Adipocyte (in vitro differentiated cells): ENCODE data around the gene MYBPC3.
"Not testable (repeated sequence)": the region's sequence is repeated elsewhere in the genome, so short reads cannot be mapped to it uniquely, and the experiment has no call there.

Experiments used
- DNase-seq: peaks from one replicate; pipeline ENCODE4 v3.0.0-alpha.2; 2015; ENCODE audit warnings: low read depth
- H3K27me3 ChIP-seq: replicated peaks from 2 replicates; pipeline ENCODE4 v1.7.0; 2013; ENCODE audit warnings: mild to moderate bottlenecking, low read length, moderate library complexity; ENCODE audit not compliant: control insufficient read depth, insufficient read depth
- H3K36me3 ChIP-seq: 2 replicates; pipeline ENCODE4 v1.7.0; 2013; ENCODE audit warnings: low read length, mild to moderate bottlenecking, moderate library complexity; ENCODE audit not compliant: control insufficient read depth, insufficient read depth, severe bottlenecking
- H3K4me1 ChIP-seq: 2 replicates; pipeline ENCODE4 v1.7.0; 2013; ENCODE audit warnings: mild to moderate bottlenecking, low read length, moderate library complexity; ENCODE audit not compliant: control insufficient read depth, insufficient read depth
- H3K4me3 ChIP-seq: 2 replicates; pipeline ENCODE4 v1.7.0; 2013; ENCODE audit warnings: mild to moderate bottlenecking, low read length, moderate library complexity
- H3K9ac ChIP-seq: 2 replicates; pipeline ENCODE4 v1.7.0; 2013; ENCODE audit warnings: mild to moderate bottlenecking, low read length, moderate library complexity
- H3K9me3 ChIP-seq: 2 replicates; pipeline ENCODE4 v1.7.0; 2013; ENCODE audit warnings: mild to moderate bottlenecking, low read length, moderate library complexity; ENCODE audit not compliant: control insufficient read depth

MYBPC3 gene

DNA sequence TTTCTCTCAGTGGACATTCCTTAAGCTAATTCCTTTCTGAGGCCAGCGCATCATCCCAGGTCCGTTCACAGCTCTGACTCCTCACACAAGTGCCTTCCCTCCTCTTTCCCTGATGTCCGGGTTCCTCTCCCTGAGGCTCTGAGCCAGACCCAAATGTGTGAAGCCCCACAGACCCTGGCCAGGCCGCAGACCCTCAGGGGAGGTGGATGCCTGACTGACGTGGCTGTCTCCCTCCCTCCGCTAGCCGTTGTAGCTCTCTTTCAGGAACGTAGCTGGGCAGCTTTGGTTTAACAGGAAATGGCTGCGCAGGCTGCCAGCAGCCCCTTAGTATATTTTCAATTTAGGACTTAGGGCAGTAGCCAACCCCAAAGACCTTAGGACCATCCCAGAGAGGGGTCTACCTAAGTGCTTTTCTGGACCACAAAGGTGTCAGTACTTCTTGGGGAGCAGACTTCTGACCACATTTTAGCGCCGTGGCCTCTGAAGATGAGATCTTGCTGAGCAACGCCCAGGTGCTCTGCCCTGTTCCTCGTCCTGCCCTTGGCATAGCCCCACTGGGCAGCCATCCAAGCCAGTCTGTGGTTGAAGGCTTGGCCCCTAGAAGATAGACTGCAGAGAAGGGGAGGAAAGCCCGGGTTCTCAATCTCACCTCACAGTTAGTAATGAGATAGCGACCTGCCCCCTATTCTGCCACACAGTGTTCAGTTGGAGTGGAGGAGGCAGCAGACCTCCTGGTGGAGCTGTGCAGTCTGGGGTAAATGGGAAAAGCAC is 27.0 kb downstream of the MYBPC3 start:
- no peaks in the 10 kb centered on the region for H3K4me1 ChIP-seq
- H3K36me3 ChIP-seq: peaks cover 19% of the 10 kb centered on the region
- H3K9ac ChIP-seq: no peak overlapping the region
- no peak overlapping the region for H3K4me3 ChIP-seq
- DNase-seq: no peak
- H3K9me3 ChIP-seq: no peaks in the 10 kb centered on the region
- no peaks in the 10 kb centered on the region for H3K27me3 ChIP-seq

DNA sequence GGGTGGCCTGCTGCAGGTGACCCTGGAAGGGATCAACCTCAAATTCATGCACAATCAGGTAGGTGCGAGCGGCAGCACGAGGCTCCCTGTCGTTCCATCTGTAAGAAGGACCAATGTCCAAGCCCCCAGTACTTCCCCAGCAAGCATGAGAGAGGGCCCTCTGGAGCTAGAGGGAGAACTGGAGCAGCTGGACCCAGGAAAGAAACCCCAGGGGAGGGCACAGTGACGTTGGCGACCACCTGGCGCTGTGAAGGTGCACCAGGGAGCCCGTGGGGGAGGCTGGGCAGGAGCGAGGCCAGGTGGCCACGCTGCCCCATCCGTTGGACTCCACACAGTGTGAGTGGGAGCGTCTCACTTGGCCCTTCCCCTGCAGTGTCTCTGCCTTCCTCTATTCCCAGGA is 28.0 kb downstream of the MYBPC3 start:
- Histone ChIP-seq H3K9ac (no peak overlapping the region), H3K4me3 (no peak overlapping the region), H3K36me3 (peaks cover 19% of the 10 kb centered on the region), H3K9me3 (no peaks in the 10 kb centered on the region), H3K4me1 (no peaks in the 10 kb centered on the region), H3K27me3 (no peaks in the 10 kb centered on the region)
- no peak for DNase-seq

DNA sequence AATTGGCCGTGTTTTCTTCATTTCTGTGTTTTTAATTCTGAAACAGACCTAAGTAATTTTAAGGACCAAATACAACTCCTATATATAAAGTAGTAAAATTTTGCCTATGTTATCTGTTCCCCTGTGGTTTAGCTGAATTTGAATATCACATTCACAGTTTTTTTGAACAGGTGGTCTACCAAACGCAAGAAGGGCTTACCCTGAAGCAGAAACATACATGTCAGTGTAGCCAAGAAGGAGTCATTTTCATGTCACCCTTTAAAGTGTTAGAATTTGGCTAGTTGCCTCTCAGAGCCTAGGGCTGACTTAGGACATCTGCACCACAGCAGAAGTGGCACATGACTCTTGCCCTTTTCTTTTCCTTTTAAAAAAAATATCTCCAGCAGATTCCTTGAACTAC is 34.3 kb downstream of the MYBPC3 start:
- no peaks in the 10 kb centered on the region for H3K27me3 ChIP-seq
- H3K9me3 ChIP-seq: no peaks in the 10 kb centered on the region
- no peak overlapping the region for H3K9ac ChIP-seq
- DNase-seq: no peak
- H3K36me3 ChIP-seq: peaks cover 65% of the 10 kb centered on the region
- H3K4me3 ChIP-seq: no peak overlapping the region
- H3K4me1 ChIP-seq: peaks cover 3% of the 10 kb centered on the region

DNA sequence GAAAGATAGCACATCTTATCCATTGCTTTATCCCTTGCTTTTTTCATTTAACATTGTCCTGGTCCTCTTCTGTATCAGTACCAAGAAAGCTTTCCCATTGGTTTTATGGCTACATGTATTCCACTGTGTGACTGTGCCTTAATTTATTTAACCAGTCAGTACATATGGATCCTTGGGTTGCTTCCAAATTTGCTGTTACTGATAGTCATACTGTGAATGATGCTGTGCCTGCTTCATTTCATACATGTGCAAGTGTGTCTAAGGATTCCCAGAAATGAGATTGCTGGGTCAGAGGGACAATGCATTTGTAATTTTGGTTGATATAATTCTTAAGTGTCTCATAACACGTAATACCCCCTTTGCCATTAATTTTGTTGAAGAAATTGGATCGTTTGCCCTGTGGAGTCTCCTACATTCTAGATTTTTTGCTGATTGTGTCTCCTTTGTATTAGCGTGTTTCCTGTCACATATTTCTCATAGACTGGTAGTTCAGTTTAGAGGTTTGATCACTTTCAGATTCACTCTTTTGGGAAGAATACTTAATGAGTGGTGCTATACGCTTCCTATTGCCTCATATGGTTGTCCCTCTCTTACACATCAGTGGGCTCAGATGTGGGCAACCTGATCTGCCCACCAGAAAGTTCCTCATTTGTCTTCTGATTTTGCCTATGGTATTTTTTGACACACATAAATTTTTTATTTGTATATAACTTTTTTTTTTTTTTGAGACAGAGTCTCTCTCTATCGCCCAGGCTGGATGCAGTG is 35.3 kb downstream of the MYBPC3 start:
- no peaks in the 10 kb centered on the region for H3K9me3 ChIP-seq
- no peaks in the 10 kb centered on the region for H3K27me3 ChIP-seq
- H3K4me3 ChIP-seq: no peak overlapping the region
- DNase-seq: no peak
- H3K4me1 ChIP-seq: peaks cover 3% of the 10 kb centered on the region
- peaks cover 69% of the 10 kb centered on the region for H3K36me3 ChIP-seq
- no peak overlapping the region for H3K9ac ChIP-seq

DNA sequence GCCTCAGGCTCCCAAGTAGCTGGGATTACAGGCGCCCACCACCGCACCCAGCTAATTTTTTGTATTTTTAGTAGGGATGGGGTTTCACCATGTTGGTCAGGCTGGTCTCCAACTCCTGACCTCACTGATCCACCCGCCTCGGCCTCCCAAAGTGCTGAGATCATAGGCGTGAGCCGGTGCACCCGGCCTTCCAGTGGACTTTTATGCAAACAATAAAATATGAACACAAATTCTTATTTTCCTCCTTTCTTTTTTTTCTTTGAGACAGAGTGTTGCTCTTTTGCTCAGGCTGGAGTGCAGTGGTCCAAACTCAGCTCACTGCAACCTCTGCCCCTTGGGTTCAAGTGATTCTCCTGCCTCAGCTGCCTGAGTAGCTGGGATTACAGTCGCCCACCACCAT is 36.0 kb downstream of the MYBPC3 start:
- not testable (repeated sequence) for H3K27me3 ChIP-seq, H3K9me3 ChIP-seq, DNase-seq, H3K9ac ChIP-seq, H3K4me3 ChIP-seq, H3K4me1 ChIP-seq
- peaks cover 69% of the 10 kb centered on the region for H3K36me3 ChIP-seq

DNA sequence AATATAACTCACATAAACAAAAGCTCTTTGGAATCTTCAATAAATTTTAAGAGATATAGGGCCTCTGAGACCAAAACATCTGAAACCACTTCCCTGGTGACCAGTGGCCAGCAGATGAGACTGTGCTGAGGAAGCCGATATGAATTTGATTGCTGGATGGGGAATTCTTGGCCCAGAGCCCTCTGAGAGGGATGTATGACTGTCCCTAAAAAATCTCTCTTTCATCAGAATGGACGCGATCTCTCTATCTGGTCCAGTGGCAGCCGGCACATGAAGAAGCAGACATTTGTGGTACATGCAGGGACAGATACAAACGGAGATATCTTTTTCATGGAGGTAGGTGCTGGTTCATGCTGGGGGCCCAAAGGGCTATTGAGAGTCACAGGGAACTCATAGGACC is 37.5 kb downstream of the MYBPC3 start:
- DNase-seq: no peak
- peaks cover 3% of the 10 kb centered on the region for H3K4me1 ChIP-seq
- peaks cover 78% of the 10 kb centered on the region for H3K36me3 ChIP-seq

DNA sequence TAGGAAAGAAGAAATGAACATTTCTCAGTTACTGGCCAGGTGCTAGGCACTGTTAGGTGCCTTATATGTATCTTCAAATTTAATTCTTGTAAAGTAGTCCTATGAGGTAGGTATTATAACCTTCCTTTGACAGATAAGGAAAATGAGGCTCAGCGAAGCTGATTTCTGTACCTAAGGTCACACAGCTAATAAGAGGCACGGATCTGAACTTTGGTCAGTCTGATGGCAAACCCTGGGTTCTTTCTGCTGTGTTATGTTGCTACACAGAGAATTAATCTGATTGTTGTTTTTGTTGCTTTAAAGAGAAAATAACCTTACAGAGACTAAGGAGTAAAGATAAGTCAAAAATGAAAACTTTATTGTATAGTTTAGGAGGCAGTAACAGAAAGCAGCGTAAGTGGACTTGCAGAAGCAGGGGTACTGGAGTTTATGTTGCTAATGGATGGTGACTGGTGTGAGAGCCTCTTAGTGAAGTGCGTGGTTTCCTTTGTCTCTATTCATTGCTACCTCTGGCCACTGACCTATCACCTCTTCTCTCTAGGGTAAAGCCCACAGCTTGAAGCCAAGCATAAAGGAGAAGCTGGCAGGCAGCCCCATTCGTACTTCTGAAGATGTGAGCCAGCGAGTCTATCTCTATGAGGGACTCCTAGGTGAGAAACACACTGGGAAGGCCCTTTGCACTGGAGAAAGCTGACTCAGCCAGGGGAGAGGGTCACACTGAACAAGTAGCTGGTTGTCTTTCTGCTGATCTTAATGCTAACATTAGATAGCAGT is 44.3 kb downstream of the MYBPC3 start:
- Histone ChIP-seq H3K9me3 (no peaks in the 10 kb centered on the region), H3K36me3 (peaks cover 96% of the 10 kb centered on the region), H3K9ac (no peak overlapping the region), H3K4me1 (peaks cover 18% of the 10 kb centered on the region), H3K4me3 (no peak overlapping the region), H3K27me3 (no peaks in the 10 kb centered on the region)
- DNase-seq: no peak

More for the DNA sequence above, 37.5 kb downstream of the MYBPC3 start:
- no peak overlapping the region for H3K4me3 ChIP-seq
- no peaks in the 10 kb centered on the region for H3K9me3 ChIP-seq
- no peaks in the 10 kb centered on the region for H3K27me3 ChIP-seq
- no peak overlapping the region for H3K9ac ChIP-seq

DNA sequence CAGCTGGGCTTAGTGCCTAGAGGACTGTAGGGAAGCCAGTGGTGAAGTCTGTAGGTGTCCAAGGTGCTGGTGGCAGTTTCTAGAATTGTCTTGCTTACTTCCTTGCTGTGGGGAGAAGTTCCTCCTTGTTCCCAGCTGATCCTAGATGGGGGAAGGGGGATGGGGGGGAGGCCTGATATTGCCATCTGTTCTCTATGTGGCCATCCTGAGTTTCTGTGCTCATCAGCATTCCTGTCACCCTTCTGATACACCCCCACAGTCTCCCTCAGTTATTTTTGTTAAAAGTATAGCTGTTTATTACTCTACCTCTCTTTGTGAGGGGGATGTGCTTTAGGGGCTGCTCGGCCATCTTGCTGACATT is 46.0 kb downstream of the MYBPC3 start:
- H3K9me3 ChIP-seq: peaks cover 8% of the 10 kb centered on the region
- H3K4me3 ChIP-seq: no peak overlapping the region
- peaks cover 96% of the 10 kb centered on the region for H3K36me3 ChIP-seq
- no peak overlapping the region for H3K9ac ChIP-seq
- no peak for DNase-seq
- H3K4me1 ChIP-seq: peaks cover 18% of the 10 kb centered on the region
- H3K27me3 ChIP-seq: no peaks in the 10 kb centered on the region

DNA sequence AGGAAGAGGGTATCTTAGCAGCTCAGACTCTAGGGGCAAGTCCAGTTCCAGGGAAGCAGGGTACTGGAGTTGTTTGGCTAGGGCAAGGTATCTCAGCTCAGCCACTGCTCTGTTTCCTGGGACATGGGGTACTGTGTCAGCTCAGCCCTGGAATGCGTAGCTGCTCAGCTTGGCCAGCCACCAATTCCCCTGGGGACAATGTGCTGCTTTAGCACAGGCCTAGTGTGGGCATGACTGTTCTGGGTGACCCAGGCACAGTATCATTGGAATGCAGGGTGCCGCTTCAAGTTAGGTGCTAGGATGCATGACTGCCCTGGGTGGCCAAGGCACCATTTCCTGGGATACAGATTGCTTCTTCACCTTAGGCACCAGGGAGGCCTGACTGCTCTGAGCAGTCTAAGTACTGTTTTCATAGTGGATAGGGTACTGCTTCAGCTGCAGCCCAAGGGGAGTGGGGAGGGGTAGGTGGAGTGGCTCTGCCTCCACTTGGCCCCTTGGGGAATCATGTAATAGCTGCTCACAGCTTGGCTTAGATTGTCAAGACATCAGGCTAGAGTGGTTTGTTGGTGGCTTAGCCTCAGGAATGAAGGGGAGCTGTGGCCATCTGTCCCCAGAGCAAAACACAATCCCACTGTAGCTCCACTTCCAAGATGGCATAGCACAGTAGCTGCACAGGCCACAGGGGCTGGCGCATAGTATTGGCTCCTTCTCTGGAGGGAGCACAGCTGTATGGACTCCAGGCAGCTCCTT is 46.6 kb downstream of the MYBPC3 start:
- Histone ChIP-seq H3K4me3 (no peak overlapping the region), H3K36me3 (peaks cover 94% of the 10 kb centered on the region)

DNA sequence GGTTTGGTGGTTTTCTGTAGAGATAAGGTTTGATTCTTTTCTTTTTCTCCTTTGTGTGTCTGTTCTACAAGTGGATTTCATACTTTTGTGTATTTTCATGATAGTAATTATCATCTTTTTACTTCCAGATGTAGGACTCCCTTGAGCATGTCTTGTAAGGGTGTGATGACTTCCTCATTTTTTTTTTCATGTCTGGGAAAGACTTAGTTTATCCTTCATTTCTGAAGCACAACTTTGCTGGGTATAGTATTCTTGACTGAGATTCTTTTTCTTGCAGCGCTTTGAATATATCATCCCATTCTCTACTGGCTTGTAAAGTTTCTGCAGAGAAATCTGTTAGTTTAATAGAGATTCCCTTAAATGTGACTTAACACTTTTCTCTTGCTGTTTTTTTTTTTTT is 49.6 kb downstream of the MYBPC3 start:
- peaks cover 91% of the 10 kb centered on the region for H3K36me3 ChIP-seq
- H3K4me3 ChIP-seq: no peak overlapping the region

More for the DNA sequence above, 46.6 kb downstream of the MYBPC3 start:
- Histone ChIP-seq H3K9me3 (peaks cover 8% of the 10 kb centered on the region), H3K9ac (no peak overlapping the region), H3K4me1 (peaks cover 18% of the 10 kb centered on the region), H3K27me3 (no peaks in the 10 kb centered on the region)
- DNase-seq: peak; percentile 18

More for the DNA sequence above, 49.6 kb downstream of the MYBPC3 start:
- no peak for DNase-seq
- Histone ChIP-seq H3K4me1 (peaks cover 18% of the 10 kb centered on the region), H3K9me3 (peaks cover 13% of the 10 kb centered on the region), H3K9ac (no peak overlapping the region), H3K27me3 (no peaks in the 10 kb centered on the region)
